ENCODE data around the gene LCA5L. TPM values are rescaled to one million over a fixed set of nuclear protein-coding genes. Genes with fewer than 3 reads are reported as not detected.

The LCA5L gene
- total RNA-seq (2021), result 0.46 and 0.50 TPM in 2 replicates
- long read RNA-seq, partial matches to known transcripts, result 0 of 1 reads
- long read RNA-seq, other reads (novel, unspliced or antisense), result 1 of 1 reads

DNA sequence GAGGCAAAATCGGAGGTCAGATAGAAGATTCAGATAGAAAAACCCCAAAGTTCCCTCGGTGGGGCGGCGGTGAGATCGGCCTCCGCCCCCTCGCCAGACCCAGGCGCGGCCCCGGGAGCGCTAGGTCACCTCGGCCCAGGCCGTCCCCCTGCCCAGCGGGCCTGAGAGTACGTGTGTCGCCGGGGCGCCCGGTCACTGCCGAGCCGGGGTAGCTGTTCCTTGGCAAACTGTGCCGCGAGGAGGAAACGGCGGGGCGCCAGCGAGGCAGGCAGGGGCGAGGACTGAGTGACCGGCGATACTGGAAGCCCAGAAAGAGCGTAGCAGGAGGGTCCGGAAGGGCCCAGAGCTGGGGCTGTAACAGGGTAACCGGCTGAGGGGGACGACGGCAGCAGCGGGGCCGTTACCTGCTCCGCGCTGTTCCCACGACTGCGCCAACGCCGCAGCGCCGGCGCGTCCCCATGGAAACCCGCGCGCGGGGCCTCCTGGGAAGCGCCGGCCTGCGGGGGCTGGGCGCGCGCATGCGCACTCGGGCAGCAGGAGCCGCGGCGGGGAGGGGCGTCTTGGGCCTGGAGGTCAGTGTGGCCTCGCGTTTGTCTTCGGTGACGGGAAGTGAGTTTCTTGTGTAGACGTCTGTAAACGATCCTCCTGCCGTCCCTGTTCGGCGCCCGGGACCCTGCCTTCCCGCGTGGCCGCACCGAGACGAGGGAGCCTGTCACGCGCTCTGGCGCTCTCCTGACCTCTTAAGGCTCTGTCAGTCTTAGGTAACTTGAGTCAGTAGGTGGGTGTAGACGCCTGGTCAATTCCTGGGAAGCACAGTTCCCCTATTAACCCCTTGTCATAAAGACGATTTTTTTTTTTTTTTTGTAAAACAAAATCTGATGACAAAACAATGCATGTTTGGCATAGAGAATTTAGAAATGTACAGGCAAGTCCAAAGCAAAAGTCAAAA lies at the start of gene LCA5L:
LCA5L (minus strand) TSS at position 458 of the 949 bp plus-strand sequence. CDS start 17,285 bp downstream, outside the sequence.
- H3K27me3 Mint-ChIP-seq (ENCODE audit: low read depth), result peaks cover 23% of the 10 kb centered on the region
- Histone ChIP-seq H3K79me1 (ENCODE audit: insufficient read depth, low read depth, low read length, poor library complexity, severe bottlenecking) (no peaks in the 10 kb centered on the region), H3K18ac (ENCODE audit: insufficient read length, low read depth, low read length) (no peak within 1 kb of the TSS), H2BK5ac (ENCODE audit: insufficient read length, low read length) (no peak within 1 kb of the TSS), H4K8ac (replicated peaks; ENCODE audit: insufficient read length, low read depth, low read length) (no peak within 1 kb of the TSS), H4K20me1 (ENCODE audit: control insufficient read depth, insufficient read depth, insufficient read length) (no peaks in the 10 kb centered on the region), H3K4me1 (ENCODE audit: insufficient read depth, low read length) (no peaks in the 10 kb centered on the region), H3K9ac (ENCODE audit: extremely low read depth, insufficient read length, low read length) (peak within 1 kb of the TSS; percentile 54), H2AK5ac (ENCODE audit: insufficient read length, low read length) (no peak within 1 kb of the TSS), H2BK20ac (ENCODE audit: low read depth, low read length, poor library complexity, severe bottlenecking) (no peak within 1 kb of the TSS), H3K27ac (ENCODE audit: insufficient read length, low read depth, low read length) (no peak within 1 kb of the TSS), H4K5ac (ENCODE audit: insufficient read length, low read depth, low read length) (no peak within 1 kb of the TSS), H2BK15ac (ENCODE audit: low read depth, low read length) (no peak within 1 kb of the TSS), H3K79me2 (ENCODE audit: insufficient read depth, low read length) (no peaks in the 10 kb centered on the region), H3K4me2 (ENCODE audit: insufficient read depth, insufficient read length, low read length) (peak within 1 kb of the TSS; percentile 55), H3K56ac (ENCODE audit: insufficient read length, low read depth, low read length) (no peak within 1 kb of the TSS), H3K4ac (ENCODE audit: low read depth, low read length) (no peak within 1 kb of the TSS), H3K9me3 (ENCODE audit: control insufficient read depth, low read depth, low read length) (no peaks in the 10 kb centered on the region), H2BK12ac (ENCODE audit: insufficient read length, low read depth, low read length) (no peak within 1 kb of the TSS), H3K27me3 (ENCODE audit: insufficient read depth, low read length) (no peaks in the 10 kb centered on the region), H3K23ac (ENCODE audit: insufficient read length, low read depth, low read length) (no peak within 1 kb of the TSS), H4K91ac (ENCODE audit: insufficient read length, low read depth, low read length) (no peak within 1 kb of the TSS), H2BK120ac (ENCODE audit: low read depth, low read length, poor library complexity, severe bottlenecking) (no peak within 1 kb of the TSS), H3T11ph (ENCODE audit: low read length) (no peak within 1 kb of the TSS), H2AFZ (ENCODE audit: low read length) (peak within 1 kb of the TSS; percentile 3), H3K14ac (ENCODE audit: insufficient read depth, low read length) (peak within 1 kb of the TSS; percentile 19), H3K23me2 (ENCODE audit: insufficient read length, low read depth, low read length, poor library complexity, severe bottlenecking) (peaks cover 9% of the 10 kb centered on the region)
- H3K27ac Mint-ChIP-seq, result peak within 1 kb of the TSS; percentile 2 to 96 (median 70)
- WGBS (ENCODE audit: extremely low coverage, insufficient read length, low lambda C conversion rate), result no CpG with 5 or more reads among the region's 83 CpGs
- TF ChIP-seq, protein P1, sequence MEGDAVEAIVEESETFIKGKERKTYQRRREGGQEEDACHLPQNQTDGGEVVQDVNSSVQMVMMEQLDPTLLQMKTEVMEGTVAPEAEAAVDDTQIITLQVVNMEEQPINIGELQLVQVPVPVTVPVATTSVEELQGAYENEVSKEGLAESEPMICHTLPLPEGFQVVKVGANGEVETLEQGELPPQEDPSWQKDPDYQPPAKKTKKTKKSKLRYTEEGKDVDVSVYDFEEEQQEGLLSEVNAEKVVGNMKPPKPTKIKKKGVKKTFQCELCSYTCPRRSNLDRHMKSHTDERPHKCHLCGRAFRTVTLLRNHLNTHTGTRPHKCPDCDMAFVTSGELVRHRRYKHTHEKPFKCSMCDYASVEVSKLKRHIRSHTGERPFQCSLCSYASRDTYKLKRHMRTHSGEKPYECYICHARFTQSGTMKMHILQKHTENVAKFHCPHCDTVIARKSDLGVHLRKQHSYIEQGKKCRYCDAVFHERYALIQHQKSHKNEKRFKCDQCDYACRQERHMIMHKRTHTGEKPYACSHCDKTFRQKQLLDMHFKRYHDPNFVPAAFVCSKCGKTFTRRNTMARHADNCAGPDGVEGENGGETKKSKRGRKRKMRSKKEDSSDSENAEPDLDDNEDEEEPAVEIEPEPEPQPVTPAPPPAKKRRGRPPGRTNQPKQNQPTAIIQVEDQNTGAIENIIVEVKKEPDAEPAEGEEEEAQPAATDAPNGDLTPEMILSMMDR (conservative IDR thresholded peaks at IDR 0.05), result no peak
- H3K4me1 Mint-ChIP-seq, result peaks cover 14 to 33% of the 10 kb centered on the region in 2 experiments
- peak; percentile 95 for DNase-seq
- no peaks in the 10 kb centered on the region; a peak in 1 of 5 replicates for H3K9me3 Mint-ChIP-seq
- H3K36me3 Mint-ChIP-seq (ENCODE audit: insufficient read depth in 1 of 3, low read depth in 3 of 3), result no peaks in the 10 kb centered on the region
- peak within 1 kb of the TSS; percentile 86 to 92 for H3K4me3 Mint-ChIP-seq

Data from H9 (cell line).